ENCODE results near the gene NPTX1.

Gene NPTX1

GRCh38 chr17:80503921-80504320 lies 27.5 kb upstream of the NPTX1 start:
- DNase-seq (ENCODE audit: low spot score): no peak

GRCh38 chr17:80503031-80503430 lies 26.6 kb upstream of the NPTX1 start:
- no peak for DNase-seq (ENCODE audit: low spot score)

GRCh38 chr17:80502578-80502877 lies 26.1 kb upstream of the NPTX1 start:
- DNase-seq (ENCODE audit: low spot score): no peak

GRCh38 chr17:80501741-80502577 lies 25.6 kb upstream of the NPTX1 start:
- no peak for DNase-seq (ENCODE audit: low spot score)

- DNase-seq (ENCODE audit: low spot score): no peak
Observed at GRCh38 chr17:80499961-80500665, 23.7 kb upstream of the NPTX1 start.

GRCh38 chr17:80499560-80499959 lies 23.2 kb upstream of the NPTX1 start:
- DNase-seq (ENCODE audit: low spot score): no peak

GRCh38 chr17:80498920-80499410 lies 22.6 kb upstream of the NPTX1 start:
- DNase-seq (ENCODE audit: low spot score): no peak

GRCh38 chr17:80498242-80498919 lies 22.0 kb upstream of the NPTX1 start:
- peak; percentile 38 for DNase-seq (ENCODE audit: low spot score)

GRCh38 chr17:80497726-80498241 lies 21.4 kb upstream of the NPTX1 start:
- no peak for DNase-seq (ENCODE audit: low spot score)

- DNase-seq (ENCODE audit: low spot score): no peak
Observed at GRCh38 chr17:80494547-80494946, 18.1 kb upstream of the NPTX1 start.

- no peak for DNase-seq (ENCODE audit: low spot score)
Observed at GRCh38 chr17:80492343-80493136, 16.1 kb upstream of the NPTX1 start.

GRCh38 chr17:80491478-80492342 lies 15.3 kb upstream of the NPTX1 start:
- DNase-seq (ENCODE audit: low spot score): no peak

GRCh38 chr17:80487511-80487910 lies 11.1 kb upstream of the NPTX1 start:
- DNase-seq (ENCODE audit: low spot score): no peak

- DNase-seq (ENCODE audit: low spot score): no peak
Observed at GRCh38 chr17:80486692-80487091, 10.3 kb upstream of the NPTX1 start.

- DNase-seq (ENCODE audit: low spot score): peak; percentile 76
Observed at GRCh38 chr17:80485846-80486245, 9.4 kb upstream of the NPTX1 start.

- DNase-seq (ENCODE audit: low spot score): no peak
Observed at GRCh38 chr17:80482555-80483308, 6.3 kb upstream of the NPTX1 start.

GRCh38 chr17:80482058-80482318 lies 5.6 kb upstream of the NPTX1 start:
- DNase-seq (ENCODE audit: low spot score): no peak

- no peak for DNase-seq (ENCODE audit: low spot score)
Observed at GRCh38 chr17:80481284-80482057, 5.1 kb upstream of the NPTX1 start.

GRCh38 chr17:80480248-80480647 lies 3.8 kb upstream of the NPTX1 start:
- DNase-seq (ENCODE audit: low spot score): no peak

GRCh38 chr17:80479246-80479566 lies 2.8 kb upstream of the NPTX1 start:
- no peak for DNase-seq (ENCODE audit: low spot score)

Measured in germinal center (tissue), 1 donor.